Neural crest cell (in vitro differentiated cells): ENCODE measurements around the gene B3GAT3. TPM values are rescaled to one million over a fixed set of nuclear protein-coding genes. Genes with fewer than 3 reads are reported as not detected.

ENCODE experiments used
- DNase-seq: peaks from one replicate; pipeline ENCODE4 v3.0.0; 2021; ENCODE audit warnings: low read depth, mixed read lengths, low spot score
- H3K27ac Mint-ChIP-seq: one replicate; pipeline ENCODE4 v1.8.0; 2021; ENCODE audit warnings: mild to moderate bottlenecking, mixed read lengths; ENCODE audit not compliant: unreplicated experiment
- H3K27me3 Mint-ChIP-seq: 2 replicates; pipeline ENCODE4 v1.8.0; 2021; ENCODE audit warnings: low read depth, mild to moderate bottlenecking, mixed read lengths
- H3K36me3 Mint-ChIP-seq: 2 replicates; pipeline ENCODE4 v1.8.0; 2021; ENCODE audit warnings: low read depth, mild to moderate bottlenecking, mixed read lengths
- H3K4me1 Mint-ChIP-seq: 2 replicates; pipeline ENCODE4 v1.8.0; 2021; ENCODE audit warnings: mixed read lengths
- H3K4me3 Mint-ChIP-seq: one replicate; pipeline ENCODE4 v1.8.0; 2021; ENCODE audit warnings: mild to moderate bottlenecking, mixed read lengths
- H3K9me3 Mint-ChIP-seq: 2 replicates; pipeline ENCODE4 v1.8.0; 2021; ENCODE audit warnings: mixed read lengths
- total RNA-seq: library from RNA; stranded (reverse); gene quantifications from 2 replicates; pipeline ENCODE4 v1.2.1, GENCODE V29; 2021
- TF ChIP-seq, protein P1 (sequence below): fragments of 200-600 bp; sonication (generic); conservative IDR thresholded peaks from 2 replicates; pipeline ENCODE4 v1.5.0; 2021; ENCODE audit warnings: antibody characterized with exemption, mild to moderate bottlenecking

B3GAT3 gene
- total RNA-seq, 1 donor from 2014 or later: 57.4 TPM

DNA sequence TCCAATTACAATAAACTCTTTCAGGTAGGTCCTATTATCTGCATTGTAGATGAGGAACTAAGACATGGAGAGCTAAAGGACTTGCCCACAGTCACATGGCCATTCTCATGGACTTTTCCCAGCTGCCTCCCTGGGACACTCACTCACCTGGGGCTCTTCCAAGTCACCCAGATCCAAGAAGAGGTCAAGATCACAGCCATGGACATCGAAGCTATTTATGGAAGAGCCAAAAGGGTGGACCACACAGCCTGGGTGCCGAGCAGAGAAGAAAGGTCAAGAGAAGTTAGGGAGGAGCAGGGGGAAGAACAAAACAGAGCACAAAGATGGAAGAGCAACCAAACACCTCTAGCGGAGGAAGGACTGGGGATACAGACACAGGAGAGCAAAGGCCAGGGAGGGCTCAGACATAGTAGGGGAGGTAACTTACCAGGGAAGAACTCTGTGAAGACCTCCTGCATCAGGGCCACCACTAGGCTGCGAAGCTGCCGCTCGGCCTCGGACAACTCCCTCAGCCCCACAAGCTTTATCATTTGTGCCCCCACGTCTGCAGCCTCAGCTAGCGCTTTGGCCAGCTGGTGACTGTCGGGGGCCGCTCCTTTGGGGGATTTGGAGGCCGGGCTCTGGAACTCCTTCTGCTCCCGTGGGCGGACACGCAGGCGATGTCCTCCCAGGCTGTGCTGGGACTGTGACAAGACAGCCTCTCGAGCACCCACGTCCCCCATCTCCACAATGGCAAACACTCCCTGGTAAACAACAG lies 40.6 kb downstream of the B3GAT3 start:
- H3K27ac Mint-ChIP-seq: no peak overlapping the region
- no peaks in the 10 kb centered on the region for H3K9me3 Mint-ChIP-seq
- no peaks in the 10 kb centered on the region for H3K4me1 Mint-ChIP-seq
- peaks cover 6% of the 10 kb centered on the region for H3K36me3 Mint-ChIP-seq
- H3K27me3 Mint-ChIP-seq: no peaks in the 10 kb centered on the region
- H3K4me3 Mint-ChIP-seq: no peak overlapping the region
- DNase-seq: no peak
- TF ChIP-seq, protein P1, sequence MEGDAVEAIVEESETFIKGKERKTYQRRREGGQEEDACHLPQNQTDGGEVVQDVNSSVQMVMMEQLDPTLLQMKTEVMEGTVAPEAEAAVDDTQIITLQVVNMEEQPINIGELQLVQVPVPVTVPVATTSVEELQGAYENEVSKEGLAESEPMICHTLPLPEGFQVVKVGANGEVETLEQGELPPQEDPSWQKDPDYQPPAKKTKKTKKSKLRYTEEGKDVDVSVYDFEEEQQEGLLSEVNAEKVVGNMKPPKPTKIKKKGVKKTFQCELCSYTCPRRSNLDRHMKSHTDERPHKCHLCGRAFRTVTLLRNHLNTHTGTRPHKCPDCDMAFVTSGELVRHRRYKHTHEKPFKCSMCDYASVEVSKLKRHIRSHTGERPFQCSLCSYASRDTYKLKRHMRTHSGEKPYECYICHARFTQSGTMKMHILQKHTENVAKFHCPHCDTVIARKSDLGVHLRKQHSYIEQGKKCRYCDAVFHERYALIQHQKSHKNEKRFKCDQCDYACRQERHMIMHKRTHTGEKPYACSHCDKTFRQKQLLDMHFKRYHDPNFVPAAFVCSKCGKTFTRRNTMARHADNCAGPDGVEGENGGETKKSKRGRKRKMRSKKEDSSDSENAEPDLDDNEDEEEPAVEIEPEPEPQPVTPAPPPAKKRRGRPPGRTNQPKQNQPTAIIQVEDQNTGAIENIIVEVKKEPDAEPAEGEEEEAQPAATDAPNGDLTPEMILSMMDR: no peak

DNA sequence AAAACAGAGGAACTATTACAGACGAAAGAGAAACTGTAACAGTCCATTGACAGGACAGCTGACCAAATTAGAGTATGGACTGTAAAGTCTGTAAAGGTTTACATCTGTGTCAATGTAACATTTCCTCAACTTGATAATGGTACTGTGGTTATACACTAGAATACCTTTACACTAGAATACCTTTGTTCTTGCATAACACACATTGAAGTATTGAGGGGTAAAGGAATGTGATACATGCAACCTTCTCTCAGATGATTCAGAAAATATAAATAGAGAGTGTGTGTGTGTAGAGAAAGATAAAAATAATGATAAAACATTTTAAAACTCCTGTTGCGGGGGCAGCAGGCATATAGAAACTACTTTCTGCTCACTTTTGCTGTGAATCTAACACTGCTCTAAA lies 42.5 kb downstream of the B3GAT3 start:
- Mint-ChIP-seq H3K36me3 (peaks cover 6% of the 10 kb centered on the region), H3K4me3 (no peak overlapping the region), H3K9me3 (no peaks in the 10 kb centered on the region), H3K27ac (no peak overlapping the region), H3K4me1 (peaks cover 11% of the 10 kb centered on the region), H3K27me3 (no peaks in the 10 kb centered on the region)
- TF ChIP-seq, protein P1: no peak
- DNase-seq: no peak

DNA sequence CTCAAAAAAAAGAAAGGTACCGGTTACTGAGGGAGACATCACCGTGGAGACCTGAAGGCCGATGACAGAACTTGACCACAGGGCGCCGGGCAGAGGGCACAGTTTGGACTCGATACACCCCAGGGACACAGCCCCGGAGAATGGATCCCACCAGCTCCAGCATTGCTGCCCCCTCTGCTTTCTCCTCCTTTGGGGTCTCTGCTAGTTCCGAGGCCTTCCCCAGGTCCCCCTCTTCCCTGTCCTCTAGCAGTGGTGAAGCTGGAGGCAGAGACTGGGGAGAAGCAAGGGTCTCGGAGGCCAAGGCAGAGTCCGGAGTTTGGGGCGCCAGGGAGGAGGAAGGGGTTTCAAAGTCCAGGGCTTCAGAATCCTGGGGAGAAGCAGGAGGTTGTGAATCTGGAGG lies 43.2 kb downstream of the B3GAT3 start:
- Mint-ChIP-seq H3K9me3 (no peaks in the 10 kb centered on the region), H3K4me3 (no peak overlapping the region), H3K36me3 (peaks cover 5% of the 10 kb centered on the region), H3K27ac (peak overlapping the region; percentile 57), H3K27me3 (no peaks in the 10 kb centered on the region), H3K4me1 (peaks cover 18% of the 10 kb centered on the region)
- TF ChIP-seq, protein P1: no peak
- no peak for DNase-seq

DNA sequence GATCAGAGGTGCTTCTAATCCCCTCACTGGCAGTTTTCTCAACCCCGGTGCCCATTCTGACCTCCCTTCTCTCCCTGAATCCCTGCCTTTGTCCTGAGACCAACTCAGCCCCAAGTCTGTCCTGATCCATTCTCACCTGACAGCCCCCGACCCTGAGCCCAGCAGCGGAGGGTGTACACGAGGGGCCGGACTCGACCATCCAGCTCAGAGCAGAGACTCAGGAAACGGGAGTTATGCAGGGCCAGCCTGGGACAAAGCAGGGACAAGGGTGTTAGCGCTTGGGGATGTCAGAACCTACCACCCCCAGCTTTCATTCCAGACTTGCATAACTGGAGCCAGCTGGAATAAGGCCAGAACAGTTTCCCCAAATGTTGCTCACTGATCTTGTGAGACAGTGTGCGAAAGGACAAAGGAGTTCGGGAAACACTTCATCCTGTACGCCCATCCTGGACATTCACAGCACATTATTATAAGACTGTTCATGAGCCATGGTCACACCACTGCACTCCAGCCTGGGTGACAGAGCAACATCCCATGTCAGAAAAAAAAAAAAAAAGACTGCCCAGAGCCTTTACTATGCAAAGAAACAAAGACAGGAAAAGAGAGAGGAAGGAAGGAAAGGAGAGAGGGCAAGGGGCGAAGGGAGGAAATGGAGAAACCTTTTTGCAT lies 44.6 kb downstream of the B3GAT3 start:
- peaks cover 11% of the 10 kb centered on the region for H3K36me3 Mint-ChIP-seq
- peaks cover 29% of the 10 kb centered on the region for H3K4me1 Mint-ChIP-seq
- TF ChIP-seq, protein P1: no peak
- H3K9me3 Mint-ChIP-seq: no peaks in the 10 kb centered on the region
- no peaks in the 10 kb centered on the region for H3K27me3 Mint-ChIP-seq
- H3K4me3 Mint-ChIP-seq: peak overlapping the region; percentile 8
- DNase-seq: no peak
- no peak overlapping the region for H3K27ac Mint-ChIP-seq

DNA sequence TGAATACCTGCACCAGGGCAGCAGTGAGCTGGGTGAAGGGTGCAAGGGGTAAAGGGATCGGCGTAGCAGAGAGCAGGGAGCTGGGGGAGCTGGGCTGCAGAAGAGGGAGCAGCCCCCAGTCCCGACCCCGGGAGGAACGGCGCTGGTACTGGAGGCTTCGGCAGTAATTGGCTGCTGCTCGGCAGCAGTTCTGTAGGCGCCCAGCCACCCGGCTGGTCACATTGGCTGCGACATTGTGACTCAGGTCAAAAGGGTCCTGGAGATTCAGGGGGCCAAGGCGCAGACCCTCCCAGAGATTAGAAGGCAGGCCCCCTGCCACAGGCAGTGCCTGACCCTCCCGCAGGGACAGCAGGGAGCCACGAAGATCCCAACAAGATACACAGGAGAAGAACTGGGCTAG lies 45.9 kb downstream of the B3GAT3 start:
- H3K4me3 Mint-ChIP-seq: peak overlapping the region; percentile 84
- TF ChIP-seq, protein P1: no peak
- H3K9me3 Mint-ChIP-seq: no peaks in the 10 kb centered on the region
- H3K27ac Mint-ChIP-seq: no peak overlapping the region
- DNase-seq: no peak
- peaks cover 19% of the 10 kb centered on the region for H3K36me3 Mint-ChIP-seq
- H3K27me3 Mint-ChIP-seq: no peaks in the 10 kb centered on the region
- H3K4me1 Mint-ChIP-seq: peaks cover 42% of the 10 kb centered on the region
